Stomach (tissue), 9 donors: ENCODE measurements around the gene MSI2. TPM values are rescaled to one million over a fixed set of nuclear protein-coding genes. Genes with fewer than 3 reads are reported as not detected.

Experiments used
- DNase-seq, 2 donors: peaks; one replicate each; pipeline versions ENCODE4 v3.0.0 to v3.0.0-alpha.2; 2013 to 2019
- H3K27ac ChIP-seq, 5 donors: fragments of 200-600 bp in 4 of 5; sonication (generic) in 4 of 5; one replicate each; pipeline ENCODE4 v1.5.1; 2013 to 2019; ENCODE audit warnings: mild to moderate bottlenecking in 1 of 5, moderate library complexity in 1 of 5
- H3K27me3 ChIP-seq, 3 donors: fragments of 200-600 bp; sonication (generic); one replicate each; pipeline ENCODE4 v1.5.1; 2017 to 2019; ENCODE audit warnings: mixed run types in 1 of 3
- H3K36me3 ChIP-seq, 4 donors: fragments of 200-600 bp; sonication (generic); 1 replicate in 3 of 4; 2 replicates in 1 of 4; pipeline ENCODE4 v1.5.1; 2016 to 2019
- H3K4me1 ChIP-seq, 4 donors: fragments of 200-600 bp; sonication (generic); one replicate each; pipeline ENCODE4 v1.5.1; 2016 to 2019
- H3K4me3 ChIP-seq, 4 donors: fragments of 200-600 bp; sonication (generic) in 3 of 4; one replicate each; pipeline ENCODE4 v1.5.1; 2016 to 2019; ENCODE audit warnings: mild to moderate bottlenecking in 1 of 4
- H3K9me3 ChIP-seq, 4 donors: fragments of 200-600 bp; sonication (generic); one replicate each; pipeline ENCODE4 v1.5.1; 2016 to 2019
- CTCF ChIP-seq, 7 experiments: fragments of 450-650 bp in 4 of 7; fragments of 200-600 bp in 3 of 7; sonication (generic) in 3 of 7; IDR thresholded peaks; one replicate each; pipeline ENCODE4 v1.5.1; 2016 to 2019; ENCODE audit warnings: antibody characterized with exemption in 7 of 7, control low read depth in 2 of 7, mild to moderate bottlenecking in 1 of 7
- EP300 ChIP-seq: sonication (generic); formaldehyde crosslinking; IDR thresholded peaks from one replicate; pipeline ENCODE4 v1.6.1; 2017; ENCODE audit warnings: antibody characterized with exemption
- POLR2A ChIP-seq, 4 donors: fragments of 450-650 bp; IDR thresholded peaks; one replicate each; pipeline ENCODE4 v1.6.1; 2016; ENCODE audit warnings: antibody characterized with exemption in 4 of 4, control low read depth in 2 of 4, mild to moderate bottlenecking in 1 of 4, moderate library complexity in 1 of 4
- POLR2AphosphoS5 ChIP-seq, 3 donors: sonication (generic); formaldehyde crosslinking; IDR thresholded peaks; one replicate each; pipeline ENCODE4 v1.6.1; 2016; ENCODE audit warnings: antibody characterized with exemption in 3 of 3
- WGBS, 5 donors: extraction: QIAGEN DNeasy Blood & Tissue Kit in 3 of 5; methylation state at CpG; one replicate each; pipeline versions ENCODE4 v1.1.5 to v1.1.7; 2013 to 2018; 5-methylcytosine and 5-hydroxymethylcytosine counted together
- intact Hi-C: fragments of 100-400 bp; cut with DNase I; formaldehyde crosslinking; loops from one replicate; pipeline ENCODE4 v1.15.1; 2023; ENCODE audit warnings: low total_unique reads
- polyA plus RNA-seq, 3 donors: library from polyadenylated mRNA; stranded (reverse); fragments of 200-250 nt; gene quantifications; one replicate each; pipeline ENCODE4 v1.2.3, GENCODE V29; 2013
- total RNA-seq, 5 donors: library from RNA; depleted of rRNA; stranded (reverse); fragments of >200 nt; gene quantifications; one replicate each; pipeline versions ENCODE4 v1.1.0 to v1.2.3, GENCODE V29; 2014 to 2016
- donor health status: healthy with polysubstance abuse.
- donor health status: Bipolar disorder and iron deficiency.
- donor health status: healthy.

The MSI2 gene
- total and polyA plus RNA-seq, 8 donors = 8.3 to 72.4 (median 22.9) TPM

- WGBS, 5 donors = 62 to 78% (median 76%) methylated on average over 7 of the region's 7 CpGs
- H3K36me3 ChIP-seq = peaks cover 9 to 79% (median 68%) of the 10 kb centered on the region in 4 donors
- H3K4me3 ChIP-seq = no peak overlapping the region
- peaks cover 0 to 8% (median 0%) of the 10 kb centered on the region in 4 donors for H3K4me1 ChIP-seq
- TF ChIP-seq CTCF (IDR thresholded peaks at IDR 0.05) = no peak
- no peak for TF ChIP-seq POLR2AphosphoS5 (IDR thresholded peaks at IDR 0.05)
- no peak for TF ChIP-seq EP300
- no peak for TF ChIP-seq POLR2A (IDR thresholded peaks at IDR 0.05)
- intact Hi-C loops = no loop called here
- DNase-seq = no peak
- H3K9me3 ChIP-seq = no peaks in the 10 kb centered on the region
- no peaks in the 10 kb centered on the region for H3K27me3 ChIP-seq
- no peak overlapping the region for H3K27ac ChIP-seq
Measured at GRCh38 chr17:57270801-57271245, 14.5 kb downstream of the MSI2 start.

GRCh38 chr17:57271821-57272220 lies 15.5 kb downstream of the MSI2 start:
- WGBS, 5 donors = 82 to 96% (median 89%) methylated on average over 6 of the region's 6 CpGs

DNA sequence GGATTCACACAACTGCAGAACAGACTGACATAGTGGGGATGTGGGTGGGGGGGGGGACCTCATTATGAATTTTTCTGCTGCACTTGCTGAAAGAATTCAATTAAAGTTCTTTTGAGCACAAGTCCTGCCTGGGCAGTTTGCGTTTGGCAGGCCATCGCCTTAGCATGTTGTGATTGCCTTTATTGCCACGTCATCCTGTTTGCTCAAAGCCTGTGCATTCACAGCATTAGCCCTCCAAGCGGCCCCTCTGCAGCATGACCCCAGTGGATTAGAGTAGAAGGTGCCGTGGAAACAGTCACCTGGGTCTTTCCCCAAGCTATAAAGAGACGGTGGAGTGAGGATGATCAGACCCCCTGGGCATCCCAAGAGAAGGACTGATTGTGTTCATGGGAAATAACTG lies 17.2 kb downstream of the MSI2 start:
- H3K4me1 ChIP-seq = peaks cover 0 to 8% (median 0%) of the 10 kb centered on the region in 4 donors
- H3K27me3 ChIP-seq = no peaks in the 10 kb centered on the region
- H3K27ac ChIP-seq = no peak overlapping the region
- 87 to 98% (median 93%) methylated on average over 6 of the region's 6 CpGs for WGBS, 5 donors
- no peak for TF ChIP-seq EP300
- no peak for TF ChIP-seq POLR2AphosphoS5 (IDR thresholded peaks at IDR 0.05)
- no peak for TF ChIP-seq CTCF (IDR thresholded peaks at IDR 0.05)
- no peak for TF ChIP-seq POLR2A (IDR thresholded peaks at IDR 0.05)
- intact Hi-C loops = no loop called here
- no peak overlapping the region for H3K4me3 ChIP-seq
- H3K36me3 ChIP-seq = peaks cover 0 to 71% (median 50%) of the 10 kb centered on the region in 4 donors
- H3K9me3 ChIP-seq = no peaks in the 10 kb centered on the region
- peak in 1 of 2 donors; percentile 43 for DNase-seq

More at GRCh38 chr17:57271821-57272220, 15.5 kb downstream of the MSI2 start:
- Histone ChIP-seq H3K4me3 (no peak overlapping the region), H3K27me3 (no peaks in the 10 kb centered on the region), H3K27ac (no peak overlapping the region), H3K9me3 (no peaks in the 10 kb centered on the region), H3K36me3 (peaks cover under 1 to 78% (median 63%) of the 10 kb centered on the region in 4 donors), H3K4me1 (peaks cover 0 to 8% (median 0%) of the 10 kb centered on the region in 4 donors)
- DNase-seq = no peak
- TF ChIP-seq POLR2A (IDR thresholded peaks at IDR 0.05) (no peak), CTCF (IDR thresholded peaks at IDR 0.05) (no peak), POLR2AphosphoS5 (IDR thresholded peaks at IDR 0.05) (no peak), EP300 (no peak)
- intact Hi-C loops = no loop called here

DNA sequence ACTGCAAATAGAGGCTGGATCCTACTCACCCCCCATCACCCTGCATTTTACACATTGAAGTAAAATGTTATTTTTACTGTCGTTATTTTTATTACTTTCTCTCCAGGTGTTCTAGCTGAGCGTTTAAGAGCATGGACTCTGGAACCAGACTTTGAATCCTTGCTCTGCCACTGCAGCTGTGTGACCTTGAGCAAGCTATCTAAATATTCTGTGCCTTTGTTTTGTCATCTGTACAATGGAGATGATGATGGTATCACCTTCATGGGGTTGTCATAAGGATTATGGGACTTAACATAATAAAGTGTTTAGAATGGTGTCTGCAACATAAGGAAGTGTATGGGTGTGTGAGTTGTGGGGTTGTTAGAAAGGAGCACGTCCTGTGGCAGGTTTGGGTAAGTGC lies 17.8 kb downstream of the MSI2 start:
- DNase-seq = no peak
- WGBS, 5 donors = 88 to 96% (median 91%) methylated on average over 3 of the region's 3 CpGs
- no peaks in the 10 kb centered on the region for H3K9me3 ChIP-seq
- H3K36me3 ChIP-seq = peaks cover 0 to 69% (median 46%) of the 10 kb centered on the region in 4 donors
- TF ChIP-seq CTCF (IDR thresholded peaks at IDR 0.05) (no peak), EP300 (no peak), POLR2A (IDR thresholded peaks at IDR 0.05) (no peak), POLR2AphosphoS5 (IDR thresholded peaks at IDR 0.05) (no peak)
- peaks cover 0 to 2% (median 0%) of the 10 kb centered on the region in 4 donors for H3K4me1 ChIP-seq
- no peak overlapping the region for H3K4me3 ChIP-seq
- no peak overlapping the region for H3K27ac ChIP-seq
- intact Hi-C loops = no loop called here
- no peaks in the 10 kb centered on the region for H3K27me3 ChIP-seq
